ENCODE measurements around the gene MYBPHL. TPM values are rescaled to one million over a fixed set of nuclear protein-coding genes. Genes with fewer than 3 reads are reported as not detected.

MYBPHL gene
- total RNA-seq, 1 donor from 2014 or later, result 0.60 TPM

GRCh38 chr1:109277434-109278204, 29.2 kb downstream of the MYBPHL start:
- Mint-ChIP-seq H3K36me3 (peaks cover 14% of the 10 kb centered on the region), H3K27me3 (no peaks in the 10 kb centered on the region), H3K4me3 (no peak overlapping the region), H3K27ac (peak overlapping the region; percentile 54), H3K9me3 (no peaks in the 10 kb centered on the region), H3K4me1 (ENCODE audit: unreplicated experiment) (peaks cover 42% of the 10 kb centered on the region)
- no peak for DNase-seq (ENCODE audit: extremely low spot score, unreplicated experiment)
- peak; percentile 89 for TF ChIP-seq CTCF (conservative IDR thresholded peaks at IDR 0.05)

GRCh38 chr1:109275706-109276345, 31.0 kb downstream of the MYBPHL start:
- DNase-seq (ENCODE audit: extremely low spot score, unreplicated experiment), result no peak
- Mint-ChIP-seq H3K36me3 (peaks cover 9% of the 10 kb centered on the region), H3K9me3 (no peaks in the 10 kb centered on the region), H3K27ac (peak overlapping the region; percentile 92), H3K4me3 (peak overlapping the region; percentile 85), H3K27me3 (no peaks in the 10 kb centered on the region), H3K4me1 (ENCODE audit: unreplicated experiment) (peaks cover 27% of the 10 kb centered on the region)
- no peak for TF ChIP-seq CTCF (conservative IDR thresholded peaks at IDR 0.05)

- Mint-ChIP-seq H3K4me1 (ENCODE audit: unreplicated experiment) (peaks cover 27% of the 10 kb centered on the region), H3K9me3 (no peaks in the 10 kb centered on the region), H3K36me3 (peaks cover 8% of the 10 kb centered on the region), H3K27me3 (no peaks in the 10 kb centered on the region), H3K27ac (peak overlapping the region; percentile 92), H3K4me3 (peak overlapping the region; percentile 85)
- DNase-seq (ENCODE audit: extremely low spot score, unreplicated experiment), result peak; percentile 71
- no peak for TF ChIP-seq CTCF (conservative IDR thresholded peaks at IDR 0.05)
These were observed 32.0 kb downstream of the MYBPHL start for GRCh38 chr1:109274533-109275476.

GRCh38 chr1:109273570-109274288, 33.1 kb downstream of the MYBPHL start:
- no peaks in the 10 kb centered on the region for H3K27me3 Mint-ChIP-seq
- peaks cover 27% of the 10 kb centered on the region for H3K4me1 Mint-ChIP-seq (ENCODE audit: unreplicated experiment)
- peak overlapping the region; percentile 85 for H3K4me3 Mint-ChIP-seq
- peaks cover 6% of the 10 kb centered on the region for H3K36me3 Mint-ChIP-seq
- DNase-seq (ENCODE audit: extremely low spot score, unreplicated experiment), result no peak
- no peaks in the 10 kb centered on the region for H3K9me3 Mint-ChIP-seq
- TF ChIP-seq CTCF (conservative IDR thresholded peaks at IDR 0.05), result no peak
- H3K27ac Mint-ChIP-seq, result peak overlapping the region; percentile 92

All from type B pancreatic cell (in vitro differentiated cells).